Measurements from ENCODE around the gene BCL2.

BCL2 gene

GRCh38 chr18:63178971-63179370 lies 140.6 kb downstream of the BCL2 start:
- Histone ChIP-seq H3K36me3 (ENCODE audit: insufficient read depth, low read length) (no peaks in the 10 kb centered on the region), H3K4me3 (no peak overlapping the region), H3K9ac (ENCODE audit: insufficient read length) (no peak overlapping the region), H3K9me3 (ENCODE audit: low read depth, low read length) (no peaks in the 10 kb centered on the region), H3K27ac (peak overlapping the region; percentile 67)
- DNase-seq (ENCODE audit: low read depth, low spot score), result no peak
- no peak for TF ChIP-seq POLR2AphosphoS5 (IDR thresholded peaks at IDR 0.05; ENCODE audit: borderline replicate concordance, low read depth, low read length)
- TF ChIP-seq FOXP2 (optimal IDR thresholded peaks at IDR 0.05; ENCODE audit: control extremely low read depth, extremely low read length, insufficient read depth), result no peak
- TF ChIP-seq EZH2 (IDR thresholded peaks at IDR 0.05), result no peak

GRCh38 chr18:63177919-63178821 lies 141.4 kb downstream of the BCL2 start:
- Histone ChIP-seq H3K4me3 (peak overlapping the region; percentile 49), H3K27ac (peak overlapping the region; percentile 67), H3K36me3 (ENCODE audit: insufficient read depth, low read length) (no peaks in the 10 kb centered on the region), H3K9ac (ENCODE audit: insufficient read length) (no peak overlapping the region), H3K9me3 (ENCODE audit: low read depth, low read length) (no peaks in the 10 kb centered on the region)
- no peak for DNase-seq (ENCODE audit: low read depth, low spot score)
- peak; percentile 69 for TF ChIP-seq FOXP2 (optimal IDR thresholded peaks at IDR 0.05; ENCODE audit: control extremely low read depth, extremely low read length, insufficient read depth)
- TF ChIP-seq EZH2 (IDR thresholded peaks at IDR 0.05), result no peak

GRCh38 chr18:63177259-63177658 lies 142.3 kb downstream of the BCL2 start:
- Histone ChIP-seq H3K27ac (no peak overlapping the region), H3K9me3 (ENCODE audit: low read depth, low read length) (no peaks in the 10 kb centered on the region), H3K4me3 (no peak overlapping the region), H3K36me3 (ENCODE audit: insufficient read depth, low read length) (no peaks in the 10 kb centered on the region), H3K9ac (ENCODE audit: insufficient read length) (no peak overlapping the region)
- TF ChIP-seq FOXP2 (optimal IDR thresholded peaks at IDR 0.05; ENCODE audit: control extremely low read depth, extremely low read length, insufficient read depth) (no peak), POLR2AphosphoS5 (IDR thresholded peaks at IDR 0.05; ENCODE audit: borderline replicate concordance, low read depth, low read length) (no peak), EZH2 (IDR thresholded peaks at IDR 0.05) (no peak)
- DNase-seq (ENCODE audit: low read depth, low spot score), result no peak

- no peak overlapping the region for H3K4me3 ChIP-seq
- no peaks in the 10 kb centered on the region for H3K36me3 ChIP-seq (ENCODE audit: insufficient read depth, low read length)
- DNase-seq (ENCODE audit: low read depth, low spot score), result no peak
- no peak overlapping the region for H3K9ac ChIP-seq (ENCODE audit: insufficient read length)
- no peaks in the 10 kb centered on the region for H3K9me3 ChIP-seq (ENCODE audit: low read depth, low read length)
- TF ChIP-seq EZH2 (IDR thresholded peaks at IDR 0.05), result no peak
- no peak for TF ChIP-seq FOXP2 (optimal IDR thresholded peaks at IDR 0.05; ENCODE audit: control extremely low read depth, extremely low read length, insufficient read depth)
- TF ChIP-seq POLR2AphosphoS5 (IDR thresholded peaks at IDR 0.05; ENCODE audit: borderline replicate concordance, low read depth, low read length), result no peak
- no peak overlapping the region for H3K27ac ChIP-seq
These were observed 144.3 kb downstream of the BCL2 start for GRCh38 chr18:63175264-63175663.

GRCh38 chr18:63173983-63174382 lies 145.6 kb downstream of the BCL2 start:
- TF ChIP-seq FOXP2 (optimal IDR thresholded peaks at IDR 0.05; ENCODE audit: control extremely low read depth, extremely low read length, insufficient read depth) (no peak), POLR2AphosphoS5 (IDR thresholded peaks at IDR 0.05; ENCODE audit: borderline replicate concordance, low read depth, low read length) (no peak), EZH2 (IDR thresholded peaks at IDR 0.05) (no peak)
- Histone ChIP-seq H3K27ac (no peak overlapping the region), H3K36me3 (ENCODE audit: insufficient read depth, low read length) (no peaks in the 10 kb centered on the region)

GRCh38 chr18:63169853-63170252 lies 149.7 kb downstream of the BCL2 start:
- no peak for TF ChIP-seq EZH2 (IDR thresholded peaks at IDR 0.05)
- TF ChIP-seq FOXP2 (optimal IDR thresholded peaks at IDR 0.05; ENCODE audit: control extremely low read depth, extremely low read length, insufficient read depth), result no peak
- no peak for TF ChIP-seq POLR2AphosphoS5 (IDR thresholded peaks at IDR 0.05; ENCODE audit: borderline replicate concordance, low read depth, low read length)
- Histone ChIP-seq H3K27ac (no peak overlapping the region), H3K9ac (ENCODE audit: insufficient read length) (no peak overlapping the region), H3K36me3 (ENCODE audit: insufficient read depth, low read length) (no peaks in the 10 kb centered on the region), H3K4me3 (no peak overlapping the region), H3K9me3 (ENCODE audit: low read depth, low read length) (no peaks in the 10 kb centered on the region)
- no peak for DNase-seq (ENCODE audit: low read depth, low spot score)

More at GRCh38 chr18:63173983-63174382, 145.6 kb downstream of the BCL2 start:
- H3K9me3 ChIP-seq (ENCODE audit: low read depth, low read length), result no peaks in the 10 kb centered on the region
- H3K9ac ChIP-seq (ENCODE audit: insufficient read length), result no peak overlapping the region
- DNase-seq (ENCODE audit: low read depth, low spot score), result no peak
- no peak overlapping the region for H3K4me3 ChIP-seq

GRCh38 chr18:63168287-63168686 lies 151.3 kb downstream of the BCL2 start:
- Histone ChIP-seq H3K27ac (no peak overlapping the region), H3K4me3 (no peak overlapping the region), H3K9me3 (ENCODE audit: low read depth, low read length) (no peaks in the 10 kb centered on the region), H3K9ac (ENCODE audit: insufficient read length) (no peak overlapping the region), H3K36me3 (ENCODE audit: insufficient read depth, low read length) (no peaks in the 10 kb centered on the region)
- TF ChIP-seq EZH2 (IDR thresholded peaks at IDR 0.05) (no peak), POLR2AphosphoS5 (IDR thresholded peaks at IDR 0.05; ENCODE audit: borderline replicate concordance, low read depth, low read length) (no peak), FOXP2 (optimal IDR thresholded peaks at IDR 0.05; ENCODE audit: control extremely low read depth, extremely low read length, insufficient read depth) (no peak)
- no peak for DNase-seq (ENCODE audit: low read depth, low spot score)

GRCh38 chr18:63166142-63166541 lies 153.4 kb downstream of the BCL2 start:
- DNase-seq (ENCODE audit: low read depth, low spot score), result no peak
- TF ChIP-seq FOXP2 (optimal IDR thresholded peaks at IDR 0.05; ENCODE audit: control extremely low read depth, extremely low read length, insufficient read depth), result no peak
- no peak for TF ChIP-seq EZH2 (IDR thresholded peaks at IDR 0.05)
- no peak for TF ChIP-seq POLR2AphosphoS5 (IDR thresholded peaks at IDR 0.05; ENCODE audit: borderline replicate concordance, low read depth, low read length)
- H3K4me3 ChIP-seq, result no peak overlapping the region
- no peaks in the 10 kb centered on the region for H3K9me3 ChIP-seq (ENCODE audit: low read depth, low read length)
- no peak overlapping the region for H3K9ac ChIP-seq (ENCODE audit: insufficient read length)
- no peak overlapping the region for H3K27ac ChIP-seq
- H3K36me3 ChIP-seq (ENCODE audit: insufficient read depth, low read length), result no peaks in the 10 kb centered on the region

Measured in SK-N-MC (cell line).